LNCAP (cell line): Measurements from ENCODE around the gene MEF2C.

Experiments
- TF ChIP-seq, protein P1 (sequence below): fragments of 450-650 bp; IDR thresholded peaks from 2 replicates; pipeline ENCODE4 v1.5.1; 2017; ENCODE audit warnings: mild to moderate bottlenecking

The MEF2C gene

DNA sequence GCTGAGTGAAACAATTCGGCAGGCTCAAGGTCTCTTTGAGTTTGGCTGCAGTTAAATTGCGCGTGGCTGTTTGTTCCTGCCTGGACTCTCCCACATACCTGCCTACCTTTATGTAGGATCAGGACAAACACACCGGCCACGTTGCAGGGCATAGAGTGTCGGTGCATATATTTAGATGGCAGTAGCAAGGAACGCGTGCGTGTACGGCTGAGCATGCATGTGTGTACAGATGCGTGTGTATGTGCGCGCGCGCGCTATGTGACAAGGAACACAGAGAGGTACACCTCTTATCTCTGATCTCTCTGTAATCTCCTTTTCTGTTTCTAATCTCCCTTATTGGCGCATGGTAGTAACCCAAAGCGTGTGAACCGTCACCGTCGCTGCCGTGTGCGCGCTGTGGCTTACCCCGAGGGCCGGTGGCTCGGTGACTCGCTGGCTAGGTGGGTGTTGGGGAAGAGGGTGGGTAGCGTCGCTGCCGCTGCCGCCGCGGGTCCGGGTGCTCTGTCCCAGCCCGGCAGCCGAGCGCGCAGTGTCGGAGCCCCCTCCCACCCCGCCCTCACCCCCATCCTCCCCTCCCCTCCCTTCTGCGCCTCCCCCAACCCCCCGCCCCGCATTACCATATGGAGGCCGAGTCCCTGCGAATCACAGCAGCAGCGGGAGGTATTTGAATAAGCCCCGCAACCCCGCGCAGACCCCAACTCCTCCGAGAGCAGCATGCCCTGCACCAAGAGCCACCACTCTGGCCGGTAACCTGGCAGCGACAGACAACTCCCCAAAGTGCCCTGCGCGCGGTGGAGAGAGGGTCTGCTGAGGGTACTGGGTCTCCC lies 204.8 kb downstream of the MEF2C start:
- TF ChIP-seq, protein P1, sequence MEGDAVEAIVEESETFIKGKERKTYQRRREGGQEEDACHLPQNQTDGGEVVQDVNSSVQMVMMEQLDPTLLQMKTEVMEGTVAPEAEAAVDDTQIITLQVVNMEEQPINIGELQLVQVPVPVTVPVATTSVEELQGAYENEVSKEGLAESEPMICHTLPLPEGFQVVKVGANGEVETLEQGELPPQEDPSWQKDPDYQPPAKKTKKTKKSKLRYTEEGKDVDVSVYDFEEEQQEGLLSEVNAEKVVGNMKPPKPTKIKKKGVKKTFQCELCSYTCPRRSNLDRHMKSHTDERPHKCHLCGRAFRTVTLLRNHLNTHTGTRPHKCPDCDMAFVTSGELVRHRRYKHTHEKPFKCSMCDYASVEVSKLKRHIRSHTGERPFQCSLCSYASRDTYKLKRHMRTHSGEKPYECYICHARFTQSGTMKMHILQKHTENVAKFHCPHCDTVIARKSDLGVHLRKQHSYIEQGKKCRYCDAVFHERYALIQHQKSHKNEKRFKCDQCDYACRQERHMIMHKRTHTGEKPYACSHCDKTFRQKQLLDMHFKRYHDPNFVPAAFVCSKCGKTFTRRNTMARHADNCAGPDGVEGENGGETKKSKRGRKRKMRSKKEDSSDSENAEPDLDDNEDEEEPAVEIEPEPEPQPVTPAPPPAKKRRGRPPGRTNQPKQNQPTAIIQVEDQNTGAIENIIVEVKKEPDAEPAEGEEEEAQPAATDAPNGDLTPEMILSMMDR, result no peak

DNA sequence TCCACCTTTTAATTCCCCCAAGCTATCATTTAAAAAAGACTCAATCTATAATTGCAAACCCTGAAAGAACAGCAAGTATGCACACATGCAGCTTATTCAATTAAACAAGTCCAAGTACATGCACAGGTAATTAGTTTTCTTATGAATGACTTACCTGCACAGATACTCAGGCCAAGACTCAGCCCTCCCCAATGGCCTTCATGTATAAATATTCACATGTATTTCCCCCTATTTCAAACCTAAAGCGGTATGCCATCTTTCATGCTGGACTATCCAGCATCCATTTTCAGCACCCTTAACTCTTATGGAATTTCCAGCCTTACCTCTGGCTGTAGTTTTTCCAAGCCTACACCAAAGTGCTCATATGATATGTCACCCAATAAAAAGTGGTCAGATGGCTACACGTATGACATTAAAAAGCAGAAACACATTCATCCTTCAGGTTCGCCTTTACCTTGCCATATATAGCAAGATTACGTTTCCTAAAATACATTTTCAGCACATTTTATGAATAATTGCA lies 205.5 kb downstream of the MEF2C start:
- TF ChIP-seq, protein P1, result no peak

DNA sequence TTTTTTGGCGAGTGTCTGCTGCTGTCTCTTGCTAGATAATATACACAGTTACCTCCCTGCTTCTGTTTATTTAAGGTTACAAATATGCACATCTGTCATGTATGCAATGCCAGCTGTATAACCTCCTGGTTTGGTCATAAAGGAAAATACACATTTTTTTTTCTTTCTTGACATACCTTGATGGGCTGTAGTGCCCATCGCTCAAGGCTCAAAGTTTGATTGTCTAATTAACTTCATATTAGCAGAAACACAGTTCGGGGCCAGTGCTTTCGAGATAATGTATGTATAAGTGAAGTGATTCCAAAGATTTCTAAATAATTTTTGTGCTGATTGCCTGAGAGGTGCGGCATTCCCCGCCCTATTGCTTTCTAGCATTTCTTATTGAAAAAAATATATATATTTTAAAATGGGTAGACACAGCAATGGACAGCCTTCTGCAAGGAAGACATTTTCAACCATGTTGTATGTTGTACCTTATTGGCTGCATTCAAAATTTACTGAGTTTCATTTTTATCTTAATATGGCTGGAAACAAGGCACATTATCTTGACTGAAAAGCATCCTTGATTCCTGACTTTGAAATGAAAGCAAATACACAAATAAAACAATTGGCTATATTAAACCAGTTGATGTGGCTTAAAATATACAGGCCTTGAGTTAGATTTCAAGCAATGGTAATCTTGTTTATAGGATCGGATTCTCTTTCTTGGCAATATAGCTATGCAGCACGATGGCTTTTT lies 206.2 kb downstream of the MEF2C start:
- TF ChIP-seq, protein P1, result no peak

DNA sequence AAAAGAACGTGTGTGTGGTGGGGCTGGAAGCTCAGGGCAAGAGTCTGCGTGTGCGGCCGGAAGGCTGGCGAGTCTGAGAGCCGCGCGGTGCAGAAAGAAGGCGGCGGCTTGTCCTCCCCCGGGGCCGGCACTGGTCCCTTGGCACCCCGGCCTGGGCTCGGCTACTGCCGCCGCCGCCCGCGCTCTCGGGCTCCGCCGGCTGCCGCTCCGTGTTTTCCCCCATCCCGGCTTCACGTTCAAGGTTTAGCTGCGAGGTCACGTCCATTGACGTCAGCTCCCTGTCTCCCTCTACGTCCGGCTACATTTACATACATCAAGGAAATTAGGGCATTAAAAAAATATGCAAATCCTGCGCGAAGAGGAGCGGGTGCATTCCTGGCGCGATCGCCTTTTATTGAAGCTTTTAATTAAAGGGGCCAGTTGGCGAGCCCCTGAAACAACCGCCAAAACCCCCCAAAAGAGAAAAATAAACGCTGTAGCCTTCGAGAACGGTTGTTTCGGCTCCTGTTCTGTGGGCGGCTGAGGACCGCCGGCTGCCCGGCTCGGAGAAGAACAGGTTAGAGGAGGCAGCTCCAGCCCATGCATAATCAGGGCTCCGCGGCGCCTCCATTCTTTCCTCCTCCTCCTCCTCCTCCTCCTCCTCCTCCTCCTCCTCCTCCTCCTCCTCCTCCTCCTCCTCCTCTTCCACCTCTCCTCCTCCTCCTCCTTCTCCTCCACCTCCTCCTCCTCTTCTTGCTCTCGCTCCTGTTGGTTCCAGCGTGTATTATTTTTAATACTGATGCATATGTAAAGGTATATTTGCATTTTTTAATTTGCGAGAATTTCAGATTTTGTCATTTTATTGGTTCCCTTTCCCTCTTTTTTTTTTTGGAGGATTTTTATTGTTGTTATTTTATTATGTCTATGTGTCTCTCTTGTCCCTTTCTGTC lies 207.0 kb downstream of the MEF2C start:
- TF ChIP-seq, protein P1, result no peak

DNA sequence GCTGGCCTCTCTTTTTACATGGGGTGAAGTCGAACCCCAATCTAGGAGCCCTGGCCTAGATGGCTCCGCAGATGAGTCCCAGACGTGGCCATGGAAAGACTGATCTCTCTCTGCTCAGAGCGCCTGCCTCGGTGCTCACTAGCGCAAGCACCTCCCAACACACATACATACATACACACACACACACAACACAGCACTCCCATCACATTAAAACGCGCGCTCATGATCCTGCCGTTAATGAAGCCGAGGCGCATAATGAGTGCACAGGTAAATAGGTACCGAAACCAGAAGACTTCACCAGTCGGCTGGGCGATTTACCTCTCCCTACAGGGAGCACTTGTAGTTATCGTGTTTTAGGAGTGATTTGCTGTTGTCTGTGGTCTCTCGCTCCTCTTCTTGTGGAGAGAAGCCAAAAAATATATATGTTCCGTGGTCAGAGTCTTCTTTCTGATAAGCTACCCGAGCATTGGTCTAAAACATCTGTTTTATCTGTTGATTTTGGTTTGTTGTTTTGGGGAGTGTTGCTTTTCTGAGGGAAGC lies 207.7 kb downstream of the MEF2C start:
- TF ChIP-seq, protein P1, result no peak

DNA sequence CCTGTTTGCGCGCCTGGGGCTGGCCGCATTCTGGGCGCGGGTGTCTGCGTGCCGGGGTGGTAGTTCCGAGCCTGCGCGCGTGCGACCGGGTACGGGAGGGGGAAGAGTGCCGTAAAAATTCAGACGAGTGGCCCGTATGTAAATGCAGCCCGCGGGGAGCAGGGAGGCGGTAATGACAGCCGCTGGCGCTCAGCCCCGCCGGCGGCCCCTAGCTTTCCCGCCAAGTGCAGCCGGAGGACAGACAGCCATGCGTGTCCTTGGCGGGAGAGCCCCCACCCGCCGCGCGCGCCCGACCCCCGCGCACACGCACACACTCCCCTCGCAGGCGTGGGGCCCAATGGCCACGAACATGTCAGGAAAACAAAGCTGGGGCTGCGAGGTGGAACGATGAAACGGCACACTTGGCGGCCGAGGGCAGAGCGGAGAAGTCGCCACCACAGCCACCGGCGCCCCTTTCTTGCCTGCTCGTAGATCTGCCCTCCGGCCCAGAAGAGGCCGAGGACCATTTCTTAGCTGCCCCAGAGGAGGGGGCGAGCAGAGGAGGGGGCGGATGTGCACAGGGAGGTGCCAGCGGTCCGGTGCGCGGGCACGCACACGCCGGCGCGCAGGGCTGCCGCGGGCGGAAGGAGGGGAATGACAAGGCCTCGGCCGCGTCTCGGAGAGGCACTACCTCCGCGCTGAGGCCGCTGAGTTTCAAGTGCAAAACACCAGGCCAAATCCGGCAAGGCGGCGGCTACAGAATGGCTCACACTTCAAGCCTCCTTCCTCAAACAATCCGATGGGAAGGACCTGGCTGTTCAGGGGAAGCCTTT lies 208.4 kb downstream of the MEF2C start:
- TF ChIP-seq, protein P1, result no peak
